Measurements from ENCODE around the gene CLDN11.

The CLDN11 gene

DNA sequence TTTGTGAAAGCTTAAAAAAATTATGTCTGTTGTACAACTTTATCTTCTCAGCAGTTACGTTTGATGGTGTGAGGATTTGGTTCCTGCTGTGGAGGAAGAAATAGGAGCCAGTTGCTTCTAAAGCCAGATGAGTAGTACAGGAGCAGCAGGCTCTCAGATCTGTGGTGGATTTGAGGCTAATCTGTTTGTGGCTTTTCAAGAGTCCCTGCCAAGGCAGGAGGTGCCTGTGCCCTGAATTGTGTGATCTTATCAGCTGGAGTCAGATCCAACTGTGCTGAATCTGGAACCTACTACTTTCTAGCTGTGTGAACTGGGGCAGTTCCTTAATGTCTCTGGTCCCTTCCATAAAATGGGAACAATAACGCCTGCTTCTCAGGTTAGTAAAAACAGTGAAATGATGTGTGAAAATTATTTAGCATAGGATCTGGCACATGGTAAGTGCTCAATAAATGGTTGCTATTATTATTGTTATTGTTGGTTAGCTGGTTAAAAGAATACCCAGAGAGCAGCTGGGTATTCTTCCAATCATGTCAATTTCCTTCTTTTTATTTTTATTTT lies 7.7 kb downstream of the CLDN11 start:
- WGBS, 2 experiments (ENCODE audit: insufficient coverage in 2 of 2) = 79 to 86% methylated on average over 2 of the region's 2 CpGs
- H3K4me3 ChIP-seq (ENCODE audit: extremely low read depth, insufficient read depth, low read length, poor library complexity, severe bottlenecking) = no peak overlapping the region
- peaks cover 7% of the 10 kb centered on the region for H3K4me1 ChIP-seq (ENCODE audit: control insufficient read depth, insufficient read depth, low read length, poor library complexity, severe bottlenecking)
- no peaks in the 10 kb centered on the region for H3K36me3 ChIP-seq (ENCODE audit: control insufficient read depth, insufficient read depth, low read length)
- H3K9me3 ChIP-seq (ENCODE audit: control insufficient read depth, low read length) = no peaks in the 10 kb centered on the region
- H3K27ac ChIP-seq (ENCODE audit: low read depth, low read length, severe bottlenecking) = no peak overlapping the region

DNA sequence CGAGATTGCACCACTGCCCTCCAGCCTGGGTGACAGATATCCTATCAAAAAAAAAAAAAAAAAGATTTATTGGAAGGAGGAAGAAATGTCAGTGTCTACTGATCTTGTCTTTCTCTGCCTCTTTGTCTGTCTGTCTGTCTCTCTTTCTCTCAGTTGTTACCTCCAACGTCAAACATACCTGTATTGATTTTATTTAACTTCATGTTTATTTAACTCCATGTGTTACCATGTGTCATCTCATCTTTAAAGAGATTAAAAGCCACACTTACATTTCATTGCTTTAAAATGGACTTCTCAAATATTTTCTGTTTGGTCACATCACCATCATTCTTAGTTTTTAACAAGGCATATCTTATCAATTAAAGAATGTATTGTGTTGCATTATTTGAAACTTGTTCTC lies 9.4 kb downstream of the CLDN11 start:
- Histone ChIP-seq H3K27ac (ENCODE audit: low read depth, low read length, severe bottlenecking) (no peak overlapping the region), H3K9me3 (ENCODE audit: control insufficient read depth, low read length) (no peaks in the 10 kb centered on the region), H3K4me1 (ENCODE audit: control insufficient read depth, insufficient read depth, low read length, poor library complexity, severe bottlenecking) (peaks cover 7% of the 10 kb centered on the region), H3K36me3 (ENCODE audit: control insufficient read depth, insufficient read depth, low read length) (no peaks in the 10 kb centered on the region), H3K4me3 (ENCODE audit: extremely low read depth, insufficient read depth, low read length, poor library complexity, severe bottlenecking) (no peak overlapping the region)
- no CpG with 5 or more reads among the region's 2 CpGs for WGBS, 2 experiments (ENCODE audit: insufficient coverage in 2 of 2)

DNA sequence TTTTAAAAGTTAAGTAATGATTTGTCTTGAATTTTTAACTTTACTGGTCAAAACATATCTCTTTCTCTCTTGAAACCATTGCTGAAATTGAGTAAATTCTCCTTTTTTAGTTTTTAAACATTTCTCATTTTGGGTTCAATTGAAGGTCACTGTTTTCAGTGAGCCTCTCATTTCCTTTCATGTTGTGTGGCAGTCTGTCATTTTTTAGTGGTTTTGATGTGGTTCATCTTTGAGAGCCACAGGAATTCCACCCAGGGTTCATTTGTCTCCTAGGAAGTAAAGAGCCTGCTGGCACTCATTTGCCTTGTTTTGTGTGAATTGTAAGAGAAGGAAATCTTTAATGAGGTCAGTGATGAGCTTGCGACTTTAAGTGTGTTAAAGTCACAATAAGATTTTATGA lies 10.4 kb downstream of the CLDN11 start:
- Histone ChIP-seq H3K9me3 (ENCODE audit: control insufficient read depth, low read length) (no peaks in the 10 kb centered on the region), H3K4me3 (ENCODE audit: extremely low read depth, insufficient read depth, low read length, poor library complexity, severe bottlenecking) (no peak overlapping the region), H3K27ac (ENCODE audit: low read depth, low read length, severe bottlenecking) (no peak overlapping the region), H3K36me3 (ENCODE audit: control insufficient read depth, insufficient read depth, low read length) (no peaks in the 10 kb centered on the region), H3K4me1 (ENCODE audit: control insufficient read depth, insufficient read depth, low read length, poor library complexity, severe bottlenecking) (peaks cover 7% of the 10 kb centered on the region)
- 60% methylated on average over 1 of the region's 1 CpG for WGBS, 2 experiments (ENCODE audit: insufficient coverage in 2 of 2)

DNA sequence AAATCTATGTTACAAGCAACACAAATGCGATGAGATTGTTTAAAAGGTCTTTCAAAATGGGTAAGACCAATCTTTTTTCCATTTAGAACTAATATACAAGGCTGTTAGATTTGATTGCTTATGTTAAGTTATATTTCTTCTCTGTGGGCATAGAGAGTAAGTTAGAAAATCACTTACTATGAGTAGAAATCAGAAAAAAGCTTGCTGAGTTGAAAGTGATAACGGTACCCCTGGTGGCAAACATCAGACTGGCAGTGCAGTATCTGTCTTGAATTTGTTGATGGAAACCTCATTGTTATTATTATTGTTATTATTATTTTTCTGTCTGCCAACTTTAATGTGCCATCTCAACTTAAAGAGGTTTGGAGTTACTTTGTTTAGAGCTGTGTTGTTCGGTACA lies 12.4 kb downstream of the CLDN11 start:
- Histone ChIP-seq H3K9me3 (ENCODE audit: control insufficient read depth, low read length) (no peaks in the 10 kb centered on the region), H3K36me3 (ENCODE audit: control insufficient read depth, insufficient read depth, low read length) (no peaks in the 10 kb centered on the region), H3K4me3 (ENCODE audit: extremely low read depth, insufficient read depth, low read length, poor library complexity, severe bottlenecking) (no peak overlapping the region), H3K27ac (ENCODE audit: low read depth, low read length, severe bottlenecking) (no peak overlapping the region), H3K4me1 (ENCODE audit: control insufficient read depth, insufficient read depth, low read length, poor library complexity, severe bottlenecking) (peaks cover 6% of the 10 kb centered on the region)
- 50 to 100% methylated on average over 1 of the region's 3 CpGs for WGBS, 2 experiments (ENCODE audit: insufficient coverage in 2 of 2)

DNA sequence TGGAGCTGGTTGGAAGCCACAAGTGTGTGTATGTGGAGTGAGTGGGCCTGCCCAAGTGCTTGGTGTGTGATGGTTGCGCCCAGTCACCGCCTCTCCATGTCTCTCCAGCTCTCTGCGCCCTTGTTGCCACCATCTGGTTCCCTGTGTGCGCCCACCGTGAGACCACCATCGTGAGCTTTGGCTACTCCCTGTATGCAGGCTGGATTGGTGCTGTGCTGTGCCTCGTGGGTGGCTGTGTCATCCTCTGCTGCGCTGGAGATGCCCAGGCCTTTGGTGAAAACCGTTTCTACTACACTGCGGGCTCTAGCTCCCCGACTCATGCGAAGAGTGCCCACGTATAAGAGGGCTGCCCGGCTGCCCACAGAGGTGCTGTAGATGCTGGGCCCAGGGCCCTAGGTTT lies 13.7 kb downstream of the CLDN11 start:
- Histone ChIP-seq H3K4me3 (ENCODE audit: extremely low read depth, insufficient read depth, low read length, poor library complexity, severe bottlenecking) (no peak overlapping the region), H3K9me3 (ENCODE audit: control insufficient read depth, low read length) (no peaks in the 10 kb centered on the region), H3K36me3 (ENCODE audit: control insufficient read depth, insufficient read depth, low read length) (no peaks in the 10 kb centered on the region), H3K27ac (ENCODE audit: low read depth, low read length, severe bottlenecking) (no peak overlapping the region), H3K4me1 (ENCODE audit: control insufficient read depth, insufficient read depth, low read length, poor library complexity, severe bottlenecking) (peaks cover 3% of the 10 kb centered on the region)
- 85 to 97% methylated on average over 13 to 14 of the region's 14 CpGs for WGBS, 2 experiments (ENCODE audit: insufficient coverage in 2 of 2)

DNA sequence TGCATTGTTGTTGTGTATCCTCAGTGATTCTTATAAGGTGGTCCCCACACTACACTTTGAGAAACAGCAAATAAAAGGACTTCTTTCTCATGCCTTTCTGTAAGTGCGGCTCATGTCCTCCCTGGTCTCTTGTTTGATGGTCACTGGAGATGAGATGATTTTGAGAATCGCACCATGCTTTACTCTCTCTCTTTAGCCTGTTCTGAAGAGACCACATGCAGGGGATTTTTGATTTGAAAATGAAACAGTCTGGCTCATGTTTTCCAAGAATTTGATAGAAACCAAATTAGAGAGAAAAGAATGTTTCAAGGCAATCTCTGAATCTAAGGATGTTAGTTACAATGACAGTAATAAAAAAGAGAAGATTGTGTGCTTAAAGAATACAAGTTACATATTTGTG lies 18.0 kb downstream of the CLDN11 start:
- Histone ChIP-seq H3K27ac (ENCODE audit: low read depth, low read length, severe bottlenecking) (no peak overlapping the region), H3K4me3 (ENCODE audit: extremely low read depth, insufficient read depth, low read length, poor library complexity, severe bottlenecking) (no peak overlapping the region), H3K36me3 (ENCODE audit: control insufficient read depth, insufficient read depth, low read length) (no peaks in the 10 kb centered on the region), H3K9me3 (ENCODE audit: control insufficient read depth, low read length) (no peaks in the 10 kb centered on the region), H3K4me1 (ENCODE audit: control insufficient read depth, insufficient read depth, low read length, poor library complexity, severe bottlenecking) (no peaks in the 10 kb centered on the region)
- no CpG with 5 or more reads among the region's 2 CpGs for WGBS, 2 experiments (ENCODE audit: insufficient coverage in 2 of 2)

DNA sequence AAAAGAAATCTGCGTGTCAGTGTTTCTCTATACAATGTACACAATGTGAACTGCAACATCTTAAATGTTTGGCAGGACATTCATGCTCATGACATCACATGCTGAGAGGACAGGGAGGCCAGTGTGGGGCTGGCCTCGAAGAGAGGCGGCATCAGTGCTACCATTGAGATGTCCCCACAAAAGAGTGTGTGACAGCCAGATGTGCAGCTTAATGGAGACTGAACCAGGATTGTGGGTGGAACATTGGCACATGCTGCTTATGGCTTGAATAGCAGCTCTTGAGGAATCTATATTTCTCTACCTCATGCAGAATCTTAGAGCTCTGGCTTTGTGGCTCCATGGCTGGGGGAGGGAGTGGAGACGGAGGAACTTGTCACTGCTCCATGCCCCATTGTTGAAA lies 18.5 kb downstream of the CLDN11 start:
- Histone ChIP-seq H3K4me1 (ENCODE audit: control insufficient read depth, insufficient read depth, low read length, poor library complexity, severe bottlenecking) (no peaks in the 10 kb centered on the region), H3K27ac (ENCODE audit: low read depth, low read length, severe bottlenecking) (no peak overlapping the region), H3K9me3 (ENCODE audit: control insufficient read depth, low read length) (no peaks in the 10 kb centered on the region), H3K4me3 (ENCODE audit: extremely low read depth, insufficient read depth, low read length, poor library complexity, severe bottlenecking) (no peak overlapping the region), H3K36me3 (ENCODE audit: control insufficient read depth, insufficient read depth, low read length) (no peaks in the 10 kb centered on the region)
- WGBS, 2 experiments (ENCODE audit: insufficient coverage in 2 of 2) = 89 to 93% methylated on average over 2 of the region's 4 CpGs

DNA sequence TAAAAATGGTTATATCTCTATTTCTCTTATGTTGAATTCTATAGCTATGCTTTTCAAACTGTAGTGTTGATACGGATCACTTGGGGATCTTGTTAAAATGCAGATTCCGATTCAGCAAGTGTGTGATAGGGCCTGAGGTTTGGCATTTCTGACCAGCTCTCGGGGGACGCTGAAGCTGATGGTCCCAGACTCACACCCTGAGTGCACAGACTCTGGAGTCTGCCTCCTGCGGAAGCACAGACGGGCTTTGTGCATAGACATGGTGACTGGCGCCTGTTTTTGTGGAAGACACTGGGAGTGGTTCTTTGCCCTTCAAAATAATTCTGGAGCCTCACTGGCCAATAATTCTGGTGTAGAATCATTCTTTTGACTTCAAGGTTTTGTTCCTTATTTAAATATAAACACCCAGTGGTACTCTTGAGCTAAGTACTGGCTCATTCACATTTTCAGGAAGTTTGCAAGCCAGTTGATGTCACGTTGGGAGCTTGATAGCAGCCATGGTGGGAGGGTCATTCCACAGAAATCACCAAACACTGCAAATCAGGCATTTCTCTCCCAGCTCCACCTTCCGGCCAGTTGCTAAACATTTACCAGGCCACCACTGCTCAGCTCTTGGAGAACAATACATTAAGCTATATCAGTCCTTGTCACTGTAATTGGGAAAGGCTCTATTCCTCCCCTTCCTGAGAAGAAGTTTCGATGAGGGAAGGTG lies 19.2 kb downstream of the CLDN11 start:
- 89% methylated on average over 5 to 6 of the region's 10 CpGs for WGBS, 2 experiments (ENCODE audit: insufficient coverage in 2 of 2)

DNA sequence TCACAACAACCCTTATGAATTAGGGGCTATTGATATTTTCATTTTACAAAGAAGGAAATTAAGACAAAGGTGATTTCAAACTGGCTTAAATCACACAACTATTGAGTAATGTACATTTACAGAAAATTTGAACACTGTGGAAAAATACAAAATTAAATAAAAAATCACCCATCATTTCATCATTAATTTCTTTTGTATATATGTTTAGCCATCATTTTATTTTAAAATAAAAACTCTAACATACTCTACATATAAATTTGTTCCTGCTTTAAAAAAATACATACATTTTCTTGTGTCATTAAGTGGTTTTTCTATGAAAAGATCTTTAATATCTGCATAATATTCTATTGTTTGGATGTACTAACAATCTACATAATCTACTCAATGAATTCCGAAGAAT lies 20.2 kb downstream of the CLDN11 start:
- H3K9me3 ChIP-seq (ENCODE audit: control insufficient read depth, low read length) = no peaks in the 10 kb centered on the region
- H3K36me3 ChIP-seq (ENCODE audit: control insufficient read depth, insufficient read depth, low read length) = no peaks in the 10 kb centered on the region
- H3K4me1 ChIP-seq (ENCODE audit: control insufficient read depth, insufficient read depth, low read length, poor library complexity, severe bottlenecking) = no peaks in the 10 kb centered on the region
- no peak overlapping the region for H3K27ac ChIP-seq (ENCODE audit: low read depth, low read length, severe bottlenecking)
- WGBS, 2 experiments (ENCODE audit: insufficient coverage in 2 of 2) = no CpG with 5 or more reads among the region's 1 CpG
- H3K4me3 ChIP-seq (ENCODE audit: extremely low read depth, insufficient read depth, low read length, poor library complexity, severe bottlenecking) = no peak overlapping the region

More for the DNA sequence above, 19.2 kb downstream of the CLDN11 start:
- H3K4me1 ChIP-seq (ENCODE audit: control insufficient read depth, insufficient read depth, low read length, poor library complexity, severe bottlenecking) = no peaks in the 10 kb centered on the region
- no peak overlapping the region for H3K27ac ChIP-seq (ENCODE audit: low read depth, low read length, severe bottlenecking)
- H3K4me3 ChIP-seq (ENCODE audit: extremely low read depth, insufficient read depth, low read length, poor library complexity, severe bottlenecking) = no peak overlapping the region
- no peaks in the 10 kb centered on the region for H3K9me3 ChIP-seq (ENCODE audit: control insufficient read depth, low read length)
- H3K36me3 ChIP-seq (ENCODE audit: control insufficient read depth, insufficient read depth, low read length) = no peaks in the 10 kb centered on the region

DNA sequence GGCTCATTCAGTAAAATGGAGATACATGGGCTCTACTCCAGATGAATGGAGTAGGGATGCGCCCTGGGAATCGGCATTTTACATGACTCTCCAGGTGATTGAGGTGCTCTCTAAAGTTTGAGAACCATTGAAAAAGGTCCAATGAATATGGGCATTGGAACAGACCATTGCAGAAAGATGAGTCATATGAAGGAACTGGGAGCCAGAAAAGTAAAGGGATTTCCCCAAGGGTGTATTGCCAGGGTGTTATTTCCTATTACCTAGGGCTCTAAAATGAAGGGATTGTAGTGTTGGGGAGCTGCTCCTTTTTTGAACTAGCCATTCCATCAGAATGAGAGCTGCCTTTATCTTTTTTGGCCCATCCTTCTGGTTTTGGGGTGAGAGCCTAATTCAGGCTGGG lies 21.7 kb downstream of the CLDN11 start:
- no peak overlapping the region for H3K27ac ChIP-seq (ENCODE audit: low read depth, low read length, severe bottlenecking)
- H3K9me3 ChIP-seq (ENCODE audit: control insufficient read depth, low read length) = no peaks in the 10 kb centered on the region
- 100% methylated on average over 2 of the region's 2 CpGs for WGBS, 2 experiments (ENCODE audit: insufficient coverage in 2 of 2)
- no peaks in the 10 kb centered on the region for H3K36me3 ChIP-seq (ENCODE audit: control insufficient read depth, insufficient read depth, low read length)
- H3K4me3 ChIP-seq (ENCODE audit: extremely low read depth, insufficient read depth, low read length, poor library complexity, severe bottlenecking) = no peak overlapping the region
- no peaks in the 10 kb centered on the region for H3K4me1 ChIP-seq (ENCODE audit: control insufficient read depth, insufficient read depth, low read length, poor library complexity, severe bottlenecking)

DNA sequence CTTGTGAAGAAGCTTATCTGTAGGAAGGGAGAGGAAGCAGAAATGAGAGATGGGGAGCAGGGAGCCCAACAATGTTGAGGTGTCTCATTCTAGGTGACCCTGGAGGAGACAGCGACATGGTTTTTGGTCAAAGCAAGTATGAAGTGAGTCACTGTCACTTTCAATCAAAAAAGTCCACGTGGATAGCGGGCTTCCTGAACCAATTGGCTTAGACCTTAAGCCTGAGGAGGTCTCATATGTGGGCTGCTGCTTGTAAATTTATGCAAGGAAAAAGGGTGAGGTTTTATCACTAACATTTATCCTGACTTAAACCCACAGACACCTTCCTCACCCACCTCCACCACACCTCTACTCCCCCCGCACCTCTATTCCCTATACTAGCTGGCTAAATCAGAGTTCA lies 22.7 kb downstream of the CLDN11 start:
- 100% methylated on average over 1 to 3 of the region's 4 CpGs for WGBS, 2 experiments (ENCODE audit: insufficient coverage in 2 of 2)
- H3K4me3 ChIP-seq (ENCODE audit: extremely low read depth, insufficient read depth, low read length, poor library complexity, severe bottlenecking) = no peak overlapping the region
- H3K4me1 ChIP-seq (ENCODE audit: control insufficient read depth, insufficient read depth, low read length, poor library complexity, severe bottlenecking) = no peaks in the 10 kb centered on the region

More for the DNA sequence above, 22.7 kb downstream of the CLDN11 start:
- no peaks in the 10 kb centered on the region for H3K36me3 ChIP-seq (ENCODE audit: control insufficient read depth, insufficient read depth, low read length)
- no peak overlapping the region for H3K27ac ChIP-seq (ENCODE audit: low read depth, low read length, severe bottlenecking)
- no peaks in the 10 kb centered on the region for H3K9me3 ChIP-seq (ENCODE audit: control insufficient read depth, low read length)

Data from mesodermal cell (in vitro differentiated cells).